Natural killer cell (primary cell): Measurements from ENCODE around the gene HSD17B2. TPM values are rescaled to one million over a fixed set of nuclear protein-coding genes. Genes with fewer than 3 reads are reported as not detected.

Experiments used
- ATAC-seq, 3 donors: fragments of 150-1000 bp in 2 of 3; fragments of 200-7000 bp in 1 of 3; cut with Tn5 transposase; 1 replicate in 1 of 3; 2 replicates in 2 of 3; pipeline ENCODE4 v1.10.0; 2021; ENCODE audit warnings: mild to moderate bottlenecking in 2 of 3, moderate library complexity in 2 of 3
- DNase-seq, 2 donors: peaks; one replicate each; pipeline versions ENCODE4 v3.0.0 to v3.0.0-alpha.2; 2013 to 2021; ENCODE audit warnings: mixed read lengths in 1 of 2
- H3K27ac ChIP-seq: one replicate; pipeline ENCODE4 v1.5.1; 2013; ENCODE audit warnings: mild to moderate bottlenecking, low read length
- H3K27me3 ChIP-seq: one replicate; pipeline ENCODE4 v1.6.1; 2013; ENCODE audit warnings: low read length; ENCODE audit not compliant: control insufficient read depth, insufficient read depth
- H3K36me3 ChIP-seq: one replicate; pipeline ENCODE4 v1.6.1; 2013; ENCODE audit warnings: low read length; ENCODE audit not compliant: control insufficient read depth, insufficient read depth
- H3K4me1 ChIP-seq: one replicate; pipeline ENCODE4 v1.6.1; 2013; ENCODE audit warnings: low read length; ENCODE audit not compliant: control insufficient read depth, insufficient read depth
- H3K4me3 ChIP-seq: one replicate; pipeline ENCODE4 v1.5.1; 2013; ENCODE audit warnings: low read length
- H3K9me3 ChIP-seq: one replicate; pipeline ENCODE4 v1.6.1; 2013; ENCODE audit warnings: low read length; ENCODE audit not compliant: control insufficient read depth, insufficient read depth
- H3K27ac Mint-ChIP-seq, 2 donors: one replicate each; pipeline ENCODE4 v1.8.0; 2022; ENCODE audit warnings: mild to moderate bottlenecking in 2 of 2, mixed read lengths in 2 of 2, moderate library complexity in 1 of 2
- H3K27me3 Mint-ChIP-seq, 2 donors: one replicate each; pipeline ENCODE4 v1.8.0; 2022; ENCODE audit warnings: low read depth in 2 of 2, mixed read lengths in 2 of 2
- H3K36me3 Mint-ChIP-seq: one replicate; pipeline ENCODE4 v1.8.0; 2022; ENCODE audit warnings: mixed read lengths
- H3K4me1 Mint-ChIP-seq, 2 donors: one replicate each; pipeline ENCODE4 v1.8.0; 2022; ENCODE audit warnings: mixed read lengths in 2 of 2
- H3K4me3 Mint-ChIP-seq: one replicate; pipeline ENCODE4 v1.8.0; 2022; ENCODE audit warnings: mild to moderate bottlenecking, moderate library complexity, mixed read lengths
- H3K9me3 Mint-ChIP-seq, 2 donors: one replicate each; pipeline ENCODE4 v1.8.0; 2022; ENCODE audit warnings: mixed read lengths in 2 of 2
- WGBS: methylation state at CpG from one replicate; pipeline ENCODE4 v1.1.7; 2013; ENCODE audit warnings: missing lambda C conversion rate; ENCODE audit not compliant: insufficient coverage; 5-methylcytosine and 5-hydroxymethylcytosine counted together
- intact Hi-C: fragments of 100-400 bp; cut with micrococcal nuclease; formaldehyde crosslinking; loops from one replicate; pipeline ENCODE4 v1.14.2; 2022
- total RNA-seq, 4 donors: library from RNA; stranded (reverse); fragments of 120-200 nt in 1 of 4; gene quantifications; one replicate each; pipeline versions ENCODE4 v1.2.3 to v1.2.4, GENCODE V29; 2013 to 2022
- TF ChIP-seq, protein P1 (sequence below): fragments of 200-600 bp; IDR thresholded peaks from one replicate; pipeline ENCODE4 v1.8.0; 2022; ENCODE audit warnings: antibody characterized with exemption

Gene HSD17B2
- total RNA-seq, 3 donors from 2014 or later (not counting 1 experiment from before 2014, with no cell fraction given), result not detected

GRCh38 chr16:82013139-82013538, 21.9 kb upstream of the HSD17B2 start:
- Mint-ChIP-seq H3K36me3 (no peaks in the 10 kb centered on the region), H3K4me3 (no peak overlapping the region), H3K4me1 (peaks cover 31 to 34% of the 10 kb centered on the region in 2 donors), H3K27me3 (peaks cover 21 to 35% of the 10 kb centered on the region in 2 donors), H3K27ac (no peak overlapping the region), H3K9me3 (peaks cover 0 to 2% of the 10 kb centered on the region in 2 donors)
- H3K27me3 ChIP-seq, result peaks cover 12% of the 10 kb centered on the region
- peaks cover 15% of the 10 kb centered on the region for H3K4me1 ChIP-seq
- no peak overlapping the region for H3K4me3 ChIP-seq
- ATAC-seq (no peak), DNase-seq (no peak)
- intact Hi-C loops, result no loop called here
- 71% methylated on average over 1 of the region's 2 CpGs for WGBS
- TF ChIP-seq, protein P1, sequence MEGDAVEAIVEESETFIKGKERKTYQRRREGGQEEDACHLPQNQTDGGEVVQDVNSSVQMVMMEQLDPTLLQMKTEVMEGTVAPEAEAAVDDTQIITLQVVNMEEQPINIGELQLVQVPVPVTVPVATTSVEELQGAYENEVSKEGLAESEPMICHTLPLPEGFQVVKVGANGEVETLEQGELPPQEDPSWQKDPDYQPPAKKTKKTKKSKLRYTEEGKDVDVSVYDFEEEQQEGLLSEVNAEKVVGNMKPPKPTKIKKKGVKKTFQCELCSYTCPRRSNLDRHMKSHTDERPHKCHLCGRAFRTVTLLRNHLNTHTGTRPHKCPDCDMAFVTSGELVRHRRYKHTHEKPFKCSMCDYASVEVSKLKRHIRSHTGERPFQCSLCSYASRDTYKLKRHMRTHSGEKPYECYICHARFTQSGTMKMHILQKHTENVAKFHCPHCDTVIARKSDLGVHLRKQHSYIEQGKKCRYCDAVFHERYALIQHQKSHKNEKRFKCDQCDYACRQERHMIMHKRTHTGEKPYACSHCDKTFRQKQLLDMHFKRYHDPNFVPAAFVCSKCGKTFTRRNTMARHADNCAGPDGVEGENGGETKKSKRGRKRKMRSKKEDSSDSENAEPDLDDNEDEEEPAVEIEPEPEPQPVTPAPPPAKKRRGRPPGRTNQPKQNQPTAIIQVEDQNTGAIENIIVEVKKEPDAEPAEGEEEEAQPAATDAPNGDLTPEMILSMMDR, result no peak
- no peaks in the 10 kb centered on the region for H3K36me3 ChIP-seq
- no peak overlapping the region for H3K27ac ChIP-seq
- H3K9me3 ChIP-seq, result peaks cover 5% of the 10 kb centered on the region

- Histone ChIP-seq H3K9me3 (no peaks in the 10 kb centered on the region), H3K4me1 (peaks cover 6% of the 10 kb centered on the region), H3K36me3 (no peaks in the 10 kb centered on the region), H3K27me3 (peaks cover 12% of the 10 kb centered on the region), H3K27ac (no peak overlapping the region), H3K4me3 (no peak overlapping the region)
- no peak overlapping the region for H3K4me3 Mint-ChIP-seq
- TF ChIP-seq, protein P1, result no peak
- no peak for ATAC-seq
- peaks cover 37 to 57% of the 10 kb centered on the region in 2 donors for H3K27me3 Mint-ChIP-seq
- 69% methylated on average over 5 of the region's 7 CpGs for WGBS
- no peak for DNase-seq
- peaks cover 10% of the 10 kb centered on the region in 2 donors for H3K4me1 Mint-ChIP-seq
- no peaks in the 10 kb centered on the region for H3K36me3 Mint-ChIP-seq
- intact Hi-C loops, result no loop called here
- H3K27ac Mint-ChIP-seq, result no peak overlapping the region
- H3K9me3 Mint-ChIP-seq, result peaks cover 0 to 2% of the 10 kb centered on the region in 2 donors
These were observed 18.8 kb upstream of the HSD17B2 start for GRCh38 chr16:82016263-82016662.

GRCh38 chr16:82016964-82017363, 18.1 kb upstream of the HSD17B2 start:
- TF ChIP-seq, protein P1, result no peak
- DNase-seq (no peak), ATAC-seq (no peak)
- H3K27me3 ChIP-seq, result peaks cover 11% of the 10 kb centered on the region
- WGBS, result 85% methylated on average over 2 of the region's 2 CpGs
- no peaks in the 10 kb centered on the region for H3K9me3 ChIP-seq
- intact Hi-C loops, result no loop called here
- H3K36me3 ChIP-seq, result no peaks in the 10 kb centered on the region
- no peak overlapping the region for H3K4me3 ChIP-seq
- H3K27me3 Mint-ChIP-seq, result peaks cover 38 to 59% of the 10 kb centered on the region in 2 donors
- H3K27ac ChIP-seq, result no peak overlapping the region
- peaks cover 3 to 4% of the 10 kb centered on the region in 2 donors for H3K4me1 Mint-ChIP-seq
- no peaks in the 10 kb centered on the region for H3K36me3 Mint-ChIP-seq
- H3K9me3 Mint-ChIP-seq, result peaks cover 0 to 2% of the 10 kb centered on the region in 2 donors
- no peaks in the 10 kb centered on the region for H3K4me1 ChIP-seq
- no peak overlapping the region for H3K27ac Mint-ChIP-seq
- no peak overlapping the region for H3K4me3 Mint-ChIP-seq

- intact Hi-C loops, result no loop called here
- no peaks in the 10 kb centered on the region for H3K9me3 ChIP-seq
- no peaks in the 10 kb centered on the region for H3K36me3 ChIP-seq
- TF ChIP-seq, protein P1, result no peak
- peaks cover 8% of the 10 kb centered on the region for H3K27me3 ChIP-seq
- H3K4me3 Mint-ChIP-seq, result no peak overlapping the region
- no peak overlapping the region for H3K27ac Mint-ChIP-seq
- ATAC-seq (no peak), DNase-seq (no peak)
- no peak overlapping the region for H3K27ac ChIP-seq
- H3K4me1 ChIP-seq, result no peaks in the 10 kb centered on the region
- H3K4me1 Mint-ChIP-seq, result no peaks in the 10 kb centered on the region
- WGBS, result 88% methylated on average over 5 of the region's 6 CpGs
- H3K9me3 Mint-ChIP-seq, result peaks cover 0 to 2% of the 10 kb centered on the region in 2 donors
- H3K36me3 Mint-ChIP-seq, result no peaks in the 10 kb centered on the region
- H3K4me3 ChIP-seq, result no peak overlapping the region
- H3K27me3 Mint-ChIP-seq, result peaks cover 35 to 52% of the 10 kb centered on the region in 2 donors
These were observed 17.0 kb upstream of the HSD17B2 start for GRCh38 chr16:82017911-82018568.
